Smooth muscle cell of the brain vasculature (primary cell): ENCODE results near the gene NPIPB6.
"Not testable (repeated sequence)": the region's sequence is repeated elsewhere in the genome, so short reads cannot be mapped to it uniquely, and the experiment has no call there.

Experiments used
- DNase-seq: peaks from one replicate; pipeline ENCODE4 v3.0.0-alpha.2; 2012; ENCODE audit warnings: low read depth, low spot score

Gene NPIPB6

DNA sequence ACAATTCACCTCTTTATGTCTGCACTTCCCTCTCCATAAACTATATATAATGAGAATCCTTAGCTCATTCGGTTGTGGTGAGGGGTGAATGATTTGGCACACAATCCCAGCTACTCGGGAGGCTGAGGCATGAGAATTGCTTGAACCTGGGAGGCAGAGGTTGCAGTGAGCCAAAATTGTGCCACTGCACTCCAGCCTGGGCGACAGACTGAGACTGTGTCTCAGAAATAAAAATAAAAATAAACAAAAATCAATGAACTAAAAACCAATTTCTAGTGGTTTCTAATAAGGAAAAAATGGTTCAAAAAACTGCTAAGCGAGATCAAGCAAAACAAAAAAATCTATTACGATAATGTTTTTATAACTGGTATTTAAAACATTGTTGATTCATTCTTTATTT lies at the start of gene NPIPB6:
Gene NPIPB6 (minus strand): TSS at position 101 of the 400 bp plus-strand sequence. CDS start 686 bp downstream, outside the sequence.
- not testable (repeated sequence) for DNase-seq

DNA sequence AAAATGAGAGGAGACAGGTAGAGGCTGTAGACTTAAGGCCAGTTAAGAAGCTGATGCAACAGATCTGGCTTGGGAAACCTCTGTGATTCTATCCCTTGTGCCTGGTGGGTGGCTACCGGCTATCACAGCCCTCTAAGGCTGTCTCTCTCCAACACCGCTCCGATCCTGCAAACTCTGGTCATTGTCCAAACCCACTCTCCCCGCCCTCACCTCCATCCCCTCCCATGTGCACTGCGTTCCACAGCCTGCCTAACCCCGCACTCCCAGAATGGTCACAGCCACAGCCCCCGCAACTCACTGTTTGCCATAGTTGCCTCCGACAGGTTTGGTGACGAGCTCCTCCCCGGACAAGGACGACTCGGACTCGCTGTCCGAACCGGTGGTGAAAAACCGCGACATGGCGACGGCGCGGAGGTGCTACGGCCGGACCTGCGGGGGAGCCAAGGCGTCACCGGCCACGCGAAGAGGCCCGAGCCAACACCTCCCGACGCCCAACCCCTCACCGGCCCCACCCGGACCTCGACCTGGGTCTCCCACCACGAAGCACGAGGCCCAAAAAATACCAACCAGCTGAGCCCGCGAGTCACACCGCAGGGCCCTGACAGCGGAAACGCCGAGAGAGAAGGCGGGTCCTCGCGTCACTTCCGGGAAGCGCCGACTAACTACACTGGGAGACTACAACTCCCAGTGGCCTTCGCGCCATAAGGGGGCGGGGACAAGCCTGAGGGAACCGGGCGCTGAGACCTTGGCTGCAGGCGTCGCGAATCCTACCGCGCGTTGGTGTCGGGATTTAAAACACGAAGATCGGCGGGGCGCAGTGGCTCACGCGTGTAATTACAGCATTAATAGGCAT lies 40.1 kb upstream of the NPIPB6 start, which contains the start of gene EIF3CL:
Gene EIF3CL (minus strand): TSS at position 622 of the 853 bp plus-strand sequence. CDS start 223 bp downstream, at position 399.
- DNase-seq: not testable (repeated sequence)

DNA sequence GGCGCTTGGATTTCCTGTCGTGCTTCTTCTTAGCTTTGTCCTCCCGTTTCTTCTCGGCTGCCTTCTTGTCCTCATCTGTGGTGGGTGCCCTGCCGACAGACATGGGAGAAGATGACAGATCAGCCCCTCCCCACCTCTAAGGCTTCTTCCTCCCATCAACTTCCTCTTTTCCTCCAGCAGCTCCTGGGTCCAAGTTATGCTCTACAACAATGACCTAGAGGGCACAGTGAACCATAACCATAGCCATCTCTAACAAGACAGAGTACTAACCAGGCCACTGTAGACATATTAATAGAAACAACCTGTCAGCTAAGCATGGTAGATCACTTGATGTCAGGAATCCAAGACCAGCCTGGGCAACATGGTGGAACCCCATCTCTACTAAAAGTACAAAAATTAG lies 28.7 kb upstream of the NPIPB6 start:
- DNase-seq: not testable (repeated sequence)

DNA sequence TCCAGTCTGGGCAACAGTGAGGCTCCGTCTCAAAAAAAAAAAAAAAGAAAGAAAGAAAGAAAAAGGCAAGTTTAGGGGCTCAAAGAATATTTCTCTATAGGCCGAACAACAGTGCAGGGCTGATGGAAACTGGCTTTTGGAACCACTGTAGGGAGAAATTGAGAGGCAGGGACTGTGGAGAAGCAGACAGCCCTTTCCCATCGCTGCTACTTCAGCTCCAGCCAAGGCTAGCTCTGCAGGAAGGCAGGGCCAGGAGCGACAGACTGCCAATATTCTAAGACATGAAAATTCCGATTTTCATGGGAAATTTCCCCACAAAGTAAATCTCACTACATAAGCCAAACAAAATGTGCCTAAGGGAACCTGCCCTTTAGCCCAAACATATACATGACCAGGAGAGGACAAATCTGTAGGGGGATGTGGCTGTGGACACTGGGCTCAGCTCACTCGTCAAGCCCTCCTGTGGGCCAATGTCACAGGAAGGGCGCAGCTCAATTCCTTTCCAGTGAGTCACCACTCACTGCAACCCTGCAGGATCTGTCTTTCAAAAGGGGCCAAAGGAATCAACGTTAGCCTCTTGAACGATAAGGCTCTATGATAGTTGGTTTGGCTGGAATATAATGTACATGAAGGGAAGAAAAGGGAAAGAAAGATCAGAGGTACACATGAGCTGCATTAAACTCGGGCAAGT lies 19.0 kb upstream of the NPIPB6 start:
- DNase-seq: not testable (repeated sequence)

DNA sequence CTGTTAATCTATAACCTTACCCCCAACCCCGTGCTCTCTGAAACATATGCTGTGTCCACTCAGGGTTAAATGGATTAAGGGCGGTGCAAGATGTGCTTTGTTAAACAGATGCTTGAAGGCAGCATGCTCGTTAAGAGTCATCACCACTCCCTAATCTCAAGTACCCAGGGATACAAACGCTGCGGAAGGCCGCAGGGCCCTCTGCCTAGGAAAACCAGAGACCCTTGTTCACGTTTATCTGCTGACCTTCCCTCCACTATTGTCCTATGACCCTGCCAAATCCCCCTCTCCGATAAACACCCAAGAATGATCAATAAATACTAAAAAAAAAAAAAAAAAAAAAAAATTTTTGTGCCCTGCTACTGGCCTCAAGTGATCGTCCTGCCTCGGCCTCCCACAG lies 14.5 kb upstream of the NPIPB6 start:
- DNase-seq: not testable (repeated sequence)

DNA sequence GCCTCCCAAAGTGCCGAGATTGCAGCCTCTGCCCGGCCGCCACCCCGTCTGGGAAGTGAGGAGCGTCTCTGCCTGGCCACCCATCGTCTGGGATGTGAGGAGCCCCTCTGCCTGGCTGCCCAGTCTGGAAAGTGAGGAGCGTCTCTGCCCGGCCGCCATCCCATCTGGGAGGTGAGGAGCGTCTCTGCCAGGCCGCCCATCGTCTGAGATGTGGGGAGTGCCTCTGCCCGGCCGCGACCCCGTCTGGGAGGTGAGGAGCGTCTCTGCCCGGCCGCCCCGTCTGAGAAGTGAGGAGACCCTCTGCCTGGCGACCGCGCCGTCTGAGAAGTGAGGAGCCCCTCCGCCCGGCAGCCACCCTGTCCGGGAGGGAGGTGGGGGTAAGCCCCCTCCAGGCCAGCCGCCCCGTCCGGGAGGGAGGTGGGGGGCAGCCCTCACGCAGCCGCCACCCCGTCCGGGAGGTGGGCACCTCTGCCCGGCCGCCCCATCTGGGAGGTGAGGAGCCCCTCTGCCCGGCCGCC lies 13.9 kb upstream of the NPIPB6 start:
- DNase-seq: not testable (repeated sequence)

DNA sequence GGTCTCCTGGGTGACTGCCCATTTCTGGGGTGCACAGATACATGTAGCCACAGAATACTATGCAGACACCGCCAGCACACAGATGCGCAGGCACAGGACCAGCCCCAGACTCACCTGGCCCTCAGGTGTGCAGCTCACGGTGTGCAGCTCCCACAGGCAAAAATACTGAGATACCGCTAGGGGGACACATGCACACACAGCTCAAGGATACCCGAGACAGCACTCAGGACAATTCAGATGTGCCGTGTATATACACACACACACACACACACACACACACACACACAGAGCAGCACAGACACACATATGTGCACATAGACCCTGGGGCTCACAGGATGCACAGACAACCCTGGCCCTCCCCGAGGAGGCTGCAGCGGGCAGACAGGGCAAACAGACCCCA lies 11.8 kb upstream of the NPIPB6 start:
- DNase-seq: not testable (repeated sequence)

- DNase-seq: not testable (repeated sequence)
These were observed 11.0 kb upstream of the NPIPB6 start for GRCh38 chr16:28374281-28374680.

DNA sequence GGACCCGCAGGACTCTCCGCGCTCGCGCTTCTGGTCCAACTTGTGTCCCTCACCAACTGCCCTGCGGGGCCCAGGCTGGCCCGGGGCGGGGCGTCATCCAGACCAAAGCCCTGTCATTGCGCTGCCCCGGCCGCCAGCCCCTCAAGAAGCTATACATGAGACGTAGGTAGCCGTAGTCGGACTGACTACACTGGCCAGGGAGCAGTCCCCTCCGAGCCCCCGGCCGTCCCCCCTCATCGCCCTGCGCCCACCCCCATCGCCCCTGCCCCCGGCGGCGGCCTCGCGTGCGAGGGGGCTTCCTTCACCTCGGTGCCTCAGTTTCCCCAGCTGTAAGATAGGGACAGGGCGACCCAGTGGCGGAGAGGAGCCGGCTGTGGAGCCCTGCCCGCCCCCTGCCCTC lies 4.6 kb upstream of the NPIPB6 start:
- DNase-seq: not testable (repeated sequence)

GRCh38 chr16:28364268-28365173 lies 1.2 kb upstream of the NPIPB6 start:
- DNase-seq: not testable (repeated sequence)

GRCh38 chr16:28362600-28362999 lies 708 bp downstream of the NPIPB6 start:
- not testable (repeated sequence) for DNase-seq

DNA sequence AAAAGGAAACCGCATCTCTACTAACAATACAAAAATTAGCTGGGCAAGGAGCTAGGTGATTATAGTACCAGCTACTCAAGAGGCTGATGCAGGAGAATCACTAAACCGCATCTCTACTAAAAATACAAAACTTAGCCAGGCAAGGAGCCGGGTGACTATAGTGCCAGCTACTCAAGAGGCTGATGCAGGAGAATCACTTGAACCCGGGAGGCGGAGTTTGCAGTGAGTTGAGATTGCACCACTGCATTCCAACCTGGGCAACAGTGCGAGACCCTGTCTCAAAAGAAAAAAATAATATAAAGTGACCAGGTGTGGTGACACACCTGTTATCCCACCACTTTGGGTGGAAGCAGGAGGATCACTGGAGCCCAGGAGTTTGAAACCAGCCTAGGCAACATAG lies 25.1 kb downstream of the NPIPB6 start:
- DNase-seq: not testable (repeated sequence)

DNA sequence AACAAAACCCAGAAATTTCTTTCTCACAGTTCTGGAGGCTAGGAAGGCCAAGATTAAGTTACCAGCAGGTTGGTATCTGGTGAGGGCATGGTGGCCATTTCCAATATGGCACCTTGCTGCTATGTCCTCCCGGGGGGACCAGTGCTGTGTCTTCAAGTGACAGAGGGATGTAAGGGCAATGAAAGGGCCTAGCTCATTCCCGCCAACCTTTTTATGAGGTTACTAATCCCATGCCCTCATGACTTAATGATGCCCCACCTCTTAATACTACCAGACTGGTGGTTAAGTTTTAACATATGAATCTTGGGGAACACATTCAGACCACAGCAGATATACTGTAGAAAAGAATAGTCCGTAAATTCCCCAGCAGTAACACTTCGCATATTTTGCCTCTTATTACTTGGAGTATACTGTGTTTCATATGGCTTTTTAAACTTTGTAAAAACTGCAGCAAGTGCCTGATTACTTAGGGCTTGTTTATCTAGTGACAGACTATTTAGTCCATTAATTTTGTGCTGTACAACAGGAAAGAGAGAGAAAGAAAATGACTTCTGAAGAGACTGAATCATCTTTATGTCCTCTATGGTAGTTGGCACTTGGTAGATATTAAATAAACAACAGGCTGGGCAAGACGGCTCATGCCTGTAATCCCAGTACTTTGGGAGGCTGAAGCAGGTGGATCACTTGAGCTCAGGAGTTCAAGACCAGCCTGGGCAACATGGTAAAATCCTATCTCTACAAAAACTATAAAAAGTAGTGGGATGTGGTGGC lies 26.2 kb downstream of the NPIPB6 start:
- DNase-seq: not testable (repeated sequence)

GRCh38 chr16:28335678-28336077 lies 27.6 kb downstream of the NPIPB6 start:
- DNase-seq: not testable (repeated sequence)

GRCh38 chr16:28332632-28333031 lies 30.7 kb downstream of the NPIPB6 start:
- DNase-seq: not testable (repeated sequence)

- not testable (repeated sequence) for DNase-seq
These were observed 32.3 kb downstream of the NPIPB6 start for GRCh38 chr16:28330981-28331380.

- not testable (repeated sequence) for DNase-seq
These were observed 33.1 kb downstream of the NPIPB6 start for GRCh38 chr16:28330232-28330631.

GRCh38 chr16:28326881-28327610 lies 36.3 kb downstream of the NPIPB6 start:
- DNase-seq: no peak

GRCh38 chr16:28324887-28325279 lies 38.4 kb downstream of the NPIPB6 start:
- no peak for DNase-seq
